Neural progenitor cell (in vitro differentiated cells): ENCODE results near the gene MEN1.

ENCODE experiments used
- EZH2 ChIP-seq: fragments of 200-600 bp; sonication (generic); IDR thresholded peaks from 2 replicates; pipeline ENCODE4 v1.6.1; 2017; ENCODE audit warnings: antibody characterized with exemption, mild to moderate bottlenecking, moderate library complexity
- EZH2phosphoT487 ChIP-seq: fragments of 200-600 bp; sonication (generic); IDR thresholded peaks from 2 replicates; pipeline ENCODE4 v1.6.1; 2017; ENCODE audit warnings: antibody characterized with exemption
- TF ChIP-seq, protein P1 (sequence below): fragments of 200-600 bp; sonication (generic); IDR thresholded peaks from 2 replicates; pipeline ENCODE4 v1.5.1; 2017; ENCODE audit warnings: antibody characterized with exemption, mild to moderate bottlenecking

DNA sequence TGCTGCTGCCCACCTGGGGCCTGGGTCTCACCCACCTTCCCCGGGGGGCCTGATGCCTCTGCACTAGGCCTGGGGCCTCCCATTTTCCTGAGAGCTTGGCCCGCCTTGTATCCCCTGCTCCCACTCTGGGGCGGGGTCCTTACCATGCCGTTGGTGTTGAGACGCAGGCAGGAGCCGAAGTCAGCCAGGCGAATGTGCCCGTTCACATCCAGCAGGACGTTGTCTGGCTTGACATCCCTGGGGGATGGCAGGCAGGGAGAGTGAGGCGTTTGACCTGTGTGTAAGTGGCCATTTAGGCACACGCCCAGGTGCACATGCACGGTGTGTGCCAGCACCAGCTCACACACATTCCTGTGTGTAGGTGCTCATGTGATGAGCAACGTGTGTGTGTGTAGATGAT, 29.0 kb upstream of the MEN1 start:
- TF ChIP-seq, protein P1, sequence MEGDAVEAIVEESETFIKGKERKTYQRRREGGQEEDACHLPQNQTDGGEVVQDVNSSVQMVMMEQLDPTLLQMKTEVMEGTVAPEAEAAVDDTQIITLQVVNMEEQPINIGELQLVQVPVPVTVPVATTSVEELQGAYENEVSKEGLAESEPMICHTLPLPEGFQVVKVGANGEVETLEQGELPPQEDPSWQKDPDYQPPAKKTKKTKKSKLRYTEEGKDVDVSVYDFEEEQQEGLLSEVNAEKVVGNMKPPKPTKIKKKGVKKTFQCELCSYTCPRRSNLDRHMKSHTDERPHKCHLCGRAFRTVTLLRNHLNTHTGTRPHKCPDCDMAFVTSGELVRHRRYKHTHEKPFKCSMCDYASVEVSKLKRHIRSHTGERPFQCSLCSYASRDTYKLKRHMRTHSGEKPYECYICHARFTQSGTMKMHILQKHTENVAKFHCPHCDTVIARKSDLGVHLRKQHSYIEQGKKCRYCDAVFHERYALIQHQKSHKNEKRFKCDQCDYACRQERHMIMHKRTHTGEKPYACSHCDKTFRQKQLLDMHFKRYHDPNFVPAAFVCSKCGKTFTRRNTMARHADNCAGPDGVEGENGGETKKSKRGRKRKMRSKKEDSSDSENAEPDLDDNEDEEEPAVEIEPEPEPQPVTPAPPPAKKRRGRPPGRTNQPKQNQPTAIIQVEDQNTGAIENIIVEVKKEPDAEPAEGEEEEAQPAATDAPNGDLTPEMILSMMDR: no peak
- TF ChIP-seq EZH2: no peak
- TF ChIP-seq EZH2phosphoT487: no peak
